HCT116 (cell line): ENCODE data around the gene DDT. TPM values are rescaled to one million over a fixed set of nuclear protein-coding genes. Genes with fewer than 3 reads are reported as not detected.

Source experiments
- ATAC-seq: fragments of 200-7000 bp; cut with Tn5 transposase; 2 replicates; pipeline ENCODE4 v1.9.1; 2020; ENCODE audit warnings: mild to moderate bottlenecking, moderate library complexity
- BruUV-seq: library from RNA; stranded (reverse); fragments of 400-500 nt; replicated peaks from 2 replicates; lab custom pipeline; 2021; lab: Mats Ljungman, UMichigan
- CTCF ChIA-PET: fragments of 300-600 bp; sonication (Branson Sonifier 250); formaldehyde crosslinking; loops from one replicate; lab custom pipeline; 2021; ENCODE audit warnings: antibody characterized with exemption; lab: Charles Lee
- POLR2A ChIA-PET: fragments of 300-600, 350-600 bp; sonication (Branson Sonifier 250); formaldehyde crosslinking; loops from one replicate; lab custom pipeline; 2021; ENCODE audit warnings: antibody characterized with exemption; lab: Charles Lee
- RAD21 ChIA-PET, 2 experiments: fragments of 300-600 bp; sonication (Branson Sonifier 250); formaldehyde crosslinking; loops; one replicate each; lab custom pipeline; 2023; ENCODE audit warnings: low total read pairs in 2 of 2; ENCODE audit not compliant: uncharacterized antibody in 2 of 2, unreplicated experiment in 2 of 2, low non-redundant PET in 1 of 2; lab: Charles Lee
- DNase-seq: peaks from one replicate; pipeline ENCODE4 v3.0.0-alpha.2; 2010; ENCODE audit warnings: low read depth, low spot score
- H2AFZ ChIP-seq: fragments of 200-600 bp; shearing (Covaris generic), sonication (generic); 2 replicates; pipeline ENCODE4 v1.6.1; 2017; ENCODE audit warnings: low read depth, mixed run types, mixed read lengths, antibody characterized with exemption, low read length; ENCODE audit not compliant: poor library complexity, severe bottlenecking
- H3K27ac ChIP-seq: 2 replicates; pipeline ENCODE4 v1.5.1; 2012; ENCODE audit warnings: low read depth, low read length
- H3K27me3 ChIP-seq: fragments of 200-600 bp; sonication (generic); 2 replicates; pipeline ENCODE4 v1.6.1; 2016; ENCODE audit warnings: mixed run types, low read length, mixed read lengths; ENCODE audit not compliant: insufficient read depth
- H3K36me3 ChIP-seq, 2 experiments: fragments of 200-500 bp in 1 of 2; fragments of 200-600 bp in 1 of 2; sonication (Bioruptor generic) in 1 of 2; sonication (generic) in 1 of 2; 2 replicates each; pipeline versions ENCODE4 v1.5.1 to v1.6.1; 2014 to 2016; ENCODE audit warnings: low read length in 2 of 2, inconsistent platforms in 1 of 2, mixed read lengths in 1 of 2, mixed run types in 1 of 2; ENCODE audit not compliant: insufficient read depth in 2 of 2, control insufficient read depth in 1 of 2
- H3K4me1 ChIP-seq, 2 experiments: fragments of 200-600 bp in 1 of 2; sonication (generic) in 1 of 2; 2 replicates each; pipeline versions ENCODE4 v1.5.1 to v1.6.1; 2012 to 2017; ENCODE audit warnings: low read length in 2 of 2, inconsistent platforms in 1 of 2, mild to moderate bottlenecking in 1 of 2, mixed read lengths in 1 of 2, mixed run types in 1 of 2, moderate library complexity in 1 of 2; ENCODE audit not compliant: insufficient read depth in 2 of 2, control insufficient read depth in 1 of 2
- H3K4me2 ChIP-seq: fragments of 200-600 bp; sonication (generic); 2 replicates; pipeline ENCODE4 v1.6.1; 2017; ENCODE audit warnings: mixed run types, low read length, mixed read lengths
- H3K4me3 ChIP-seq, 2 experiments: fragments of 200-600 bp in 1 of 2; sonication (generic) in 1 of 2; replicated peaks in 1 of 2; 2 replicates each; pipeline ENCODE4 v1.5.1; 2011 to 2016; ENCODE audit warnings: low read length in 2 of 2, control low read depth in 1 of 2, low read depth in 1 of 2, mild to moderate bottlenecking in 1 of 2, mixed read lengths in 1 of 2, mixed run types in 1 of 2
- H3K79me2 ChIP-seq: fragments of 200-600 bp; sonication (generic); 2 replicates; pipeline ENCODE4 v1.6.1; 2017; ENCODE audit warnings: mild to moderate bottlenecking, mixed run types, low read length, moderate library complexity, mixed read lengths; ENCODE audit not compliant: insufficient read depth
- H3K9ac ChIP-seq: fragments of 200-600 bp; sonication (generic); 2 replicates; pipeline ENCODE4 v1.6.1; 2016; ENCODE audit warnings: low read length, mixed read lengths
- H3K9me2 ChIP-seq: fragments of 200-600 bp; sonication (generic), shearing (Covaris generic); 2 replicates; pipeline ENCODE4 v1.6.1; 2017; ENCODE audit warnings: mixed run types, mild to moderate bottlenecking, moderate library complexity; ENCODE audit not compliant: insufficient read depth
- H3K9me3 ChIP-seq, 2 experiments: fragments of 200-500 bp in 1 of 2; fragments of 200-600 bp in 1 of 2; sonication (Bioruptor generic) in 1 of 2; sonication (generic) in 1 of 2; 2 replicates each; pipeline ENCODE4 v1.6.1; 2014 to 2017; ENCODE audit warnings: low read length in 2 of 2, mixed read lengths in 2 of 2, inconsistent platforms in 1 of 2, low read depth in 1 of 2, mild to moderate bottlenecking in 1 of 2, mixed run types in 1 of 2, moderate library complexity in 1 of 2; ENCODE audit not compliant: control insufficient read depth in 1 of 2, insufficient read depth in 1 of 2
- H4K20me1 ChIP-seq: fragments of 200-600 bp; sonication (generic), shearing (Covaris generic); 2 replicates; pipeline ENCODE4 v1.6.1; 2017; ENCODE audit warnings: mixed run types, mild to moderate bottlenecking, moderate library complexity; ENCODE audit not compliant: insufficient read depth
- CEBPB ChIP-seq: IDR thresholded peaks from 2 replicates; pipeline ENCODE4 v1.6.1; 2012; ENCODE audit warnings: low read depth
- CTCF ChIP-seq, 3 experiments: fragments of 200-600 bp in 1 of 3; sonication (generic) in 1 of 3; IDR thresholded peaks in 2 of 3; conservative IDR thresholded peaks in 1 of 3; 2 replicates each; pipeline ENCODE4 v1.5.1; 2012 to 2017; ENCODE audit warnings: low read depth in 2 of 3, low read length in 2 of 3, antibody characterized with exemption in 1 of 3, borderline replicate concordance in 1 of 3, control low read depth in 1 of 3, mild to moderate bottlenecking in 1 of 3, mixed read lengths in 1 of 3, mixed run types in 1 of 3, moderate library complexity in 1 of 3; ENCODE audit not compliant: insufficient read depth in 1 of 3
- EGR1 ChIP-seq: IDR thresholded peaks from 2 replicates; pipeline ENCODE4 v1.6.1; 2012; ENCODE audit warnings: low read depth
- ELF1 ChIP-seq: IDR thresholded peaks from 2 replicates; pipeline ENCODE4 v1.6.1; 2012; ENCODE audit warnings: low read depth, borderline replicate concordance
- JUND ChIP-seq: IDR thresholded peaks from 2 replicates; pipeline ENCODE4 v1.6.1; 2012
- MAX ChIP-seq: IDR thresholded peaks from 2 replicates; pipeline ENCODE4 v1.6.1; 2012
- POLR2A ChIP-seq: IDR thresholded peaks from 2 replicates; pipeline ENCODE4 v1.7.0; 2011; ENCODE audit warnings: borderline replicate concordance; ENCODE audit not compliant: insufficient read depth, insufficient read length; ENCODE audit errors: extremely low read depth
- POLR2AphosphoS5 ChIP-seq: IDR thresholded peaks from 2 replicates; pipeline ENCODE4 v1.6.1; 2011; ENCODE audit warnings: mild to moderate bottlenecking, low read depth, low read length, moderate library complexity
- RAD21 ChIP-seq: IDR thresholded peaks from 2 replicates; pipeline ENCODE4 v1.6.1; 2012; ENCODE audit warnings: low read depth, mild to moderate bottlenecking
- SIN3A ChIP-seq: IDR thresholded peaks from 2 replicates; pipeline ENCODE4 v1.6.1; 2012; ENCODE audit warnings: low read depth
- YY1 ChIP-seq: IDR thresholded peaks from 2 replicates; pipeline ENCODE4 v1.6.1; 2011; ENCODE audit warnings: low read length, low read depth, moderate library complexity, mild to moderate bottlenecking; ENCODE audit not compliant: insufficient replicate concordance; ENCODE audit errors: extremely low read depth
- ZFX ChIP-seq: fragments of 450-650 bp; IDR thresholded peaks from 2 replicates; pipeline ENCODE4 v1.6.1; 2017
- intact Hi-C: fragments of 100-400 bp; cut with micrococcal nuclease; formaldehyde crosslinking; loops from 2 replicates; pipeline ENCODE4 v1.10.0; 2022
- total RNA-seq: library from RNA; stranded (reverse); gene quantifications from one replicate; pipeline ENCODE4 v1.2.1, GENCODE V29; 2021; ENCODE audit not compliant: unreplicated experiment

Gene DDT
- total RNA-seq, 1 experiment from 2014 or later, result 217 TPM

- TF ChIP-seq CTCF (IDR thresholded peaks at IDR 0.05 in 2 of 3, conservative IDR thresholded peaks at IDR 0.05 in 1 of 3; ENCODE audit: borderline replicate concordance in 1 of 3, insufficient read depth in 1 of 3, low read depth in 2 of 3, low read length in 2 of 3) (no peak), POLR2AphosphoS5 (no peak), RAD21 (no peak), POLR2A (no peak), SIN3A (no peak), EGR1 (no peak), CEBPB (no peak), YY1 (no peak), ZFX (no peak), MAX (no peak), ELF1 (no peak), JUND (no peak)
- Histone ChIP-seq H3K4me3 (no peak overlapping the region), H3K9me2 (no peaks in the 10 kb centered on the region), H3K4me2 (no peak overlapping the region), H3K36me3 (no peaks in the 10 kb centered on the region), H3K4me1 (peaks cover 6 to 8% of the 10 kb centered on the region in 2 experiments; a peak in 3 of 4 replicates), H3K9ac (no peak overlapping the region), H2AFZ (no peak overlapping the region), H3K27ac (no peak overlapping the region), H3K79me2 (peaks cover 30% of the 10 kb centered on the region), H3K27me3 (no peaks in the 10 kb centered on the region), H3K9me3 (no peaks in the 10 kb centered on the region; a peak in 1 of 4 replicates), H4K20me1 (0 out of 2 replicates have a peak, but pooled peaks cover 5% of the 10 kb centered on the region)
- POLR2A ChIA-PET, result no interaction called here
- ATAC-seq (no peak), DNase-seq (no peak)
- BruUV-seq, result no TSS peak
- CTCF ChIA-PET, result interaction anchor here (0.9 kb wide), 1 partner anchor 148 kb away, joined by 3 read pairs; no protein-coding TSS in a partner anchor
- intact Hi-C loops, result loop anchor here (5.0 to 10.0 kb wide), 2 partner anchors 145 to 762 kb away; no protein-coding TSS in a partner anchor
- RAD21 ChIA-PET, result no interaction called here
These were observed 35.2 kb upstream of the DDT start for GRCh38 chr22:24009227-24010017.
